ENCODE data around the gene LRRC36. TPM values are rescaled to one million over a fixed set of nuclear protein-coding genes. Genes with fewer than 3 reads are reported as not detected.
A peak's percentile ranks its signal among the peaks of the same experiment; 100 is the strongest.

The LRRC36 gene
- total and polyA plus RNA-seq, 10 of the 15 experiments (the other 5 are each of a cell fraction or from before 2014, with no cell fraction given), result 0.45 to 2.0 (median 0.75) TPM; not detected in 1

- Histone ChIP-seq H3K4me3 (no peak overlapping the region), H3K27ac (ENCODE audit: control insufficient read depth, insufficient read depth) (no peak overlapping the region), H3K79me2 (ENCODE audit: control insufficient read depth, insufficient read depth, low read length) (no peaks in the 10 kb centered on the region), H3K27me3 (replicated peaks in 1 of 2; ENCODE audit: control insufficient read depth in 2 of 2, insufficient read depth in 2 of 2, low read length in 1 of 2) (peaks cover 0 to 1% of the 10 kb centered on the region in 2 experiments; a peak in 2 of 4 replicates), H3K9ac (ENCODE audit: control insufficient read depth, insufficient read depth, low read length) (no peak overlapping the region), H3K9me3 (replicated peaks; ENCODE audit: control insufficient read depth, insufficient read depth, low read length) (no peaks in the 10 kb centered on the region), H3K4me1 (ENCODE audit: control insufficient read depth, insufficient read depth, low read length) (peaks cover 7% of the 10 kb centered on the region; the same call in 1 of the 2 replicates), H3K36me3 (ENCODE audit: control insufficient read depth in 2 of 2, insufficient read depth in 2 of 2, low read length in 1 of 2) (no peaks in the 10 kb centered on the region), H3K4me2 (ENCODE audit: control insufficient read depth, insufficient read depth) (peak overlapping the region; percentile 37; the same call in 1 of the 2 replicates), H2AFZ (ENCODE audit: control insufficient read depth, low read depth, low read length) (no peak overlapping the region), H4K20me1 (ENCODE audit: control insufficient read depth, insufficient read depth) (no peaks in the 10 kb centered on the region)
- CTCF ChIA-PET, result interaction anchor here (0.6 to 3.7 kb wide), 6 partner anchors 16 to 451 kb away, joined by 3 to 13 read pairs (median 3); partner anchors contain the start of gene CES3
- DNase-seq (ENCODE audit: low read depth, low spot score) (no peak), ATAC-seq (no peak), FAIRE-seq (peak; percentile 23)
- RAD21 ChIA-PET (ENCODE audit: unreplicated experiment), result interaction anchor here (0.6 to 1.0 kb wide), 3 partner anchors 15 to 152 kb away, joined by 3 read pairs; no protein-coding TSS in a partner anchor
- no TSS peak for BruUV-seq (replicated peaks)
- WGBS (ENCODE audit: insufficient coverage, insufficient replicate concordance, low lambda C conversion rate, missing lambda C conversion rate), result 3% methylated on average over 2 of the region's 2 CpGs
- in situ Hi-C loops (cut with MboI), result loop anchor here (25.0 kb wide), 1 partner anchor 425 kb away; the partner anchor contains the start of gene CES4A
- SMC1A ChIA-PET (ENCODE audit: uncharacterized antibody, unreplicated experiment), result interaction anchor here (0.6 kb wide), 1 partner anchor 575 kb away, joined by 4 read pairs; no protein-coding TSS in a partner anchor
- TF ChIP-seq SREBF2 (IDR thresholded peaks at IDR 0.05; ENCODE audit: low read length), result no peak
- TF ChIP-seq, protein P1, sequence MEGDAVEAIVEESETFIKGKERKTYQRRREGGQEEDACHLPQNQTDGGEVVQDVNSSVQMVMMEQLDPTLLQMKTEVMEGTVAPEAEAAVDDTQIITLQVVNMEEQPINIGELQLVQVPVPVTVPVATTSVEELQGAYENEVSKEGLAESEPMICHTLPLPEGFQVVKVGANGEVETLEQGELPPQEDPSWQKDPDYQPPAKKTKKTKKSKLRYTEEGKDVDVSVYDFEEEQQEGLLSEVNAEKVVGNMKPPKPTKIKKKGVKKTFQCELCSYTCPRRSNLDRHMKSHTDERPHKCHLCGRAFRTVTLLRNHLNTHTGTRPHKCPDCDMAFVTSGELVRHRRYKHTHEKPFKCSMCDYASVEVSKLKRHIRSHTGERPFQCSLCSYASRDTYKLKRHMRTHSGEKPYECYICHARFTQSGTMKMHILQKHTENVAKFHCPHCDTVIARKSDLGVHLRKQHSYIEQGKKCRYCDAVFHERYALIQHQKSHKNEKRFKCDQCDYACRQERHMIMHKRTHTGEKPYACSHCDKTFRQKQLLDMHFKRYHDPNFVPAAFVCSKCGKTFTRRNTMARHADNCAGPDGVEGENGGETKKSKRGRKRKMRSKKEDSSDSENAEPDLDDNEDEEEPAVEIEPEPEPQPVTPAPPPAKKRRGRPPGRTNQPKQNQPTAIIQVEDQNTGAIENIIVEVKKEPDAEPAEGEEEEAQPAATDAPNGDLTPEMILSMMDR (IDR thresholded peaks at IDR 0.05 in 2 of 3, conservative IDR thresholded peaks at IDR 0.05 in 1 of 3; ENCODE audit: control insufficient read depth in 2 of 3, extremely low read depth in 1 of 3, insufficient read depth in 1 of 3, low read depth in 3 of 3, low read length in 3 of 3), result no peak
- no peak for TF ChIP-seq BMI1 (IDR thresholded peaks at IDR 0.05; ENCODE audit: borderline replicate concordance)
- no peak for TF ChIP-seq SMAD5 (IDR thresholded peaks at IDR 0.05; ENCODE audit: low read depth)
- TF ChIP-seq ZBTB11 (CRISPR knock-in tag; IDR thresholded peaks at IDR 0.05), result no peak
- TF ChIP-seq, protein P2, sequence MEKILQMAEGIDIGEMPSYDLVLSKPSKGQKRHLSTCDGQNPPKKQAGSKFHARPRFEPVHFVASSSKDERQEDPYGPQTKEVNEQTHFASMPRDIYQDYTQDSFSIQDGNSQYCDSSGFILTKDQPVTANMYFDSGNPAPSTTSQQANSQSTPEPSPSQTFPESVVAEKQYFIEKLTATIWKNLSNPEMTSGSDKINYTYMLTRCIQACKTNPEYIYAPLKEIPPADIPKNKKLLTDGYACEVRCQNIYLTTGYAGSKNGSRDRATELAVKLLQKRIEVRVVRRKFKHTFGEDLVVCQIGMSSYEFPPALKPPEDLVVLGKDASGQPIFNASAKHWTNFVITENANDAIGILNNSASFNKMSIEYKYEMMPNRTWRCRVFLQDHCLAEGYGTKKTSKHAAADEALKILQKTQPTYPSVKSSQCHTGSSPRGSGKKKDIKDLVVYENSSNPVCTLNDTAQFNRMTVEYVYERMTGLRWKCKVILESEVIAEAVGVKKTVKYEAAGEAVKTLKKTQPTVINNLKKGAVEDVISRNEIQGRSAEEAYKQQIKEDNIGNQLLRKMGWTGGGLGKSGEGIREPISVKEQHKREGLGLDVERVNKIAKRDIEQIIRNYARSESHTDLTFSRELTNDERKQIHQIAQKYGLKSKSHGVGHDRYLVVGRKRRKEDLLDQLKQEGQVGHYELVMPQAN (conservative IDR thresholded peaks at IDR 0.05), result no peak
- TF ChIP-seq HDAC6 (IDR thresholded peaks at IDR 0.05; ENCODE audit: unreplicated experiment), result no peak
- TF ChIP-seq RELA (IDR thresholded peaks at IDR 0.05; ENCODE audit: borderline replicate concordance, partially characterized antibody), result no peak
- no peak for TF ChIP-seq ETV6 (conservative IDR thresholded peaks at IDR 0.05 in 1 of 2, IDR thresholded peaks at IDR 0.05 in 1 of 2; ENCODE audit: borderline replicate concordance in 1 of 2, low read depth in 1 of 2)
- TF ChIP-seq, protein P3, sequence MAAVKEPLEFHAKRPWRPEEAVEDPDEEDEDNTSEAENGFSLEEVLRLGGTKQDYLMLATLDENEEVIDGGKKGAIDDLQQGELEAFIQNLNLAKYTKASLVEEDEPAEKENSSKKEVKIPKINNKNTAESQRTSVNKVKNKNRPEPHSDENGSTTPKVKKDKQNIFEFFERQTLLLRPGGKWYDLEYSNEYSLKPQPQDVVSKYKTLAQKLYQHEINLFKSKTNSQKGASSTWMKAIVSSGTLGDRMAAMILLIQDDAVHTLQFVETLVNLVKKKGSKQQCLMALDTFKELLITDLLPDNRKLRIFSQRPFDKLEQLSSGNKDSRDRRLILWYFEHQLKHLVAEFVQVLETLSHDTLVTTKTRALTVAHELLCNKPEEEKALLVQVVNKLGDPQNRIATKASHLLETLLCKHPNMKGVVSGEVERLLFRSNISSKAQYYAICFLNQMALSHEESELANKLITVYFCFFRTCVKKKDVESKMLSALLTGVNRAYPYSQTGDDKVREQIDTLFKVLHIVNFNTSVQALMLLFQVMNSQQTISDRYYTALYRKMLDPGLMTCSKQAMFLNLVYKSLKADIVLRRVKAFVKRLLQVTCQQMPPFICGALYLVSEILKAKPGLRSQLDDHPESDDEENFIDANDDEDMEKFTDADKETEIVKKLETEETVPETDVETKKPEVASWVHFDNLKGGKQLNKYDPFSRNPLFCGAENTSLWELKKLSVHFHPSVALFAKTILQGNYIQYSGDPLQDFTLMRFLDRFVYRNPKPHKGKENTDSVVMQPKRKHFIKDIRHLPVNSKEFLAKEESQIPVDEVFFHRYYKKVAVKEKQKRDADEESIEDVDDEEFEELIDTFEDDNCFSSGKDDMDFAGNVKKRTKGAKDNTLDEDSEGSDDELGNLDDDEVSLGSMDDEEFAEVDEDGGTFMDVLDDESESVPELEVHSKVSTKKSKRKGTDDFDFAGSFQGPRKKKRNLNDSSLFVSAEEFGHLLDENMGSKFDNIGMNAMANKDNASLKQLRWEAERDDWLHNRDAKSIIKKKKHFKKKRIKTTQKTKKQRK (IDR thresholded peaks at IDR 0.05; ENCODE audit: low read depth, low read length), result no peak
- no peak for TF ChIP-seq RFX5 (IDR thresholded peaks at IDR 0.05; ENCODE audit: low read depth, low read length)
- TF ChIP-seq EZH2 (IDR thresholded peaks at IDR 0.05; ENCODE audit: borderline replicate concordance, control insufficient read depth, low read depth, low read length), result no peak
- POLR2A ChIA-PET, result no interaction called here
- intact Hi-C loops (cut with micrococcal nuclease; ENCODE audit: unreplicated experiment), result no loop called here
Observed at GRCh38 chr16:67412294-67412693, 85.7 kb downstream of the LRRC36 start.
